H1 (cell line): Measurements from ENCODE around the gene HSPA2. TPM values are rescaled to one million over a fixed set of nuclear protein-coding genes. Genes with fewer than 3 reads are reported as not detected.
A peak's percentile ranks its signal among the peaks of the same experiment; 100 is the strongest.

Source experiments
- CTCF ChIA-PET: fragments of 300-600 bp; sonication (Branson Sonifier 250); formaldehyde crosslinking; loops from one replicate; lab custom pipeline; 2021; ENCODE audit not compliant: partially characterized antibody; lab: Charles Lee
- POLR2A ChIA-PET: fragments of 300-600 bp; sonication (Branson Sonifier 250); formaldehyde crosslinking; loops from one replicate; lab custom pipeline; 2021; ENCODE audit warnings: inconsistent platforms; ENCODE audit not compliant: partially characterized antibody; lab: Charles Lee
- DNase-seq, 2 experiments: peaks; one replicate each; pipeline versions ENCODE4 v3.0.0 to v3.0.0-alpha.2; 2010 to 2022; ENCODE audit warnings: low spot score in 2 of 2, low read depth in 1 of 2, mixed read lengths in 1 of 2
- FAIRE-seq: peaks from 2 replicates; lab custom pipeline; 2011; peaks lifted over from hg19 to GRCh38; lab: Jason Lieb, UNC
- H2AFZ ChIP-seq: 2 replicates; pipeline ENCODE4 v1.8.1; 2012; ENCODE audit warnings: low read length, inconsistent platforms
- H2AK5ac ChIP-seq: 2 replicates; pipeline ENCODE4 v1.6.1; 2013; ENCODE audit warnings: low read depth, low read length
- H2BK120ac ChIP-seq: replicated peaks from 2 replicates; pipeline ENCODE3; 2013; ENCODE audit warnings: low read depth, low read length, inconsistent platforms
- H2BK12ac ChIP-seq: 2 replicates; pipeline ENCODE4 v1.6.1; 2013; ENCODE audit warnings: low read depth, low read length
- H2BK15ac ChIP-seq: 2 replicates; pipeline ENCODE4 v1.6.1; 2013; ENCODE audit warnings: low read length
- H2BK20ac ChIP-seq: 2 replicates; pipeline ENCODE4 v1.6.1; 2013; ENCODE audit warnings: low read length
- H2BK5ac ChIP-seq: 2 replicates; pipeline ENCODE4 v1.6.1; 2013; ENCODE audit warnings: low read depth, low read length
- H3K14ac ChIP-seq: 2 replicates; pipeline ENCODE4 v1.6.1; 2013; ENCODE audit warnings: inconsistent platforms; ENCODE audit not compliant: insufficient read length
- H3K18ac ChIP-seq: 2 replicates; pipeline ENCODE4 v1.6.1; 2013; ENCODE audit warnings: low read length; ENCODE audit errors: extremely low read depth
- H3K23ac ChIP-seq: 2 replicates; pipeline ENCODE4 v1.6.1; 2013; ENCODE audit warnings: inconsistent platforms; ENCODE audit not compliant: insufficient read length
- H3K23me2 ChIP-seq: 2 replicates; pipeline ENCODE4 v1.6.1; 2013; ENCODE audit warnings: low read depth, low read length
- H3K27ac ChIP-seq: 2 replicates; pipeline ENCODE4 v1.6.1; 2011; ENCODE audit warnings: low read depth, low read length, inconsistent platforms
- H3K27me3 ChIP-seq, 4 experiments: replicated peaks in 1 of 4; 1 replicate in 1 of 4; 2 replicates in 3 of 4; pipeline versions ENCODE4 v1.6.1 to v1.8.1; 2011 to 2013; ENCODE audit warnings: low read length in 3 of 4, mild to moderate bottlenecking in 3 of 4, inconsistent platforms in 2 of 4, mixed read lengths in 2 of 4, moderate library complexity in 1 of 4; ENCODE audit not compliant: control insufficient read depth in 3 of 4, insufficient read depth in 3 of 4; ENCODE audit errors: extremely low read depth in 1 of 4
- H3K36me3 ChIP-seq, 4 experiments: 2 replicates each; pipeline versions ENCODE4 v1.6.1 to v1.8.1; 2011 to 2013; ENCODE audit warnings: mild to moderate bottlenecking in 4 of 4, low read length in 3 of 4, moderate library complexity in 2 of 4, control low read depth in 1 of 4, inconsistent platforms in 1 of 4; ENCODE audit not compliant: insufficient read depth in 4 of 4, control insufficient read depth in 2 of 4
- H3K4ac ChIP-seq: replicated peaks from 2 replicates; pipeline ENCODE3; 2013; ENCODE audit warnings: low read length, low read depth, mixed read lengths, inconsistent platforms; ENCODE audit not compliant: insufficient read length
- H3K4me1 ChIP-seq, 4 experiments: replicated peaks in 1 of 4; 1 replicate in 1 of 4; 2 replicates in 3 of 4; pipeline versions ENCODE4 v1.6.1 to v1.8.1; 2011 to 2013; ENCODE audit warnings: low read length in 3 of 4, inconsistent platforms in 2 of 4, mixed read lengths in 1 of 4; ENCODE audit not compliant: insufficient read depth in 4 of 4, control insufficient read depth in 3 of 4
- H3K4me2 ChIP-seq, 2 experiments: 2 replicates each; pipeline versions ENCODE4 v1.6.1 to v1.8.1; 2011 to 2013; ENCODE audit warnings: low read depth in 2 of 2, low read length in 2 of 2, control low read depth in 1 of 2, inconsistent platforms in 1 of 2, mild to moderate bottlenecking in 1 of 2; ENCODE audit not compliant: insufficient read depth in 1 of 2
- H3K4me3 ChIP-seq, 4 experiments: fragments of 200-600, 300-600 bp in 1 of 4; sonication (generic), shearing (Covaris generic), sonication (Bioruptor Twin) in 1 of 4; 2 replicates each; pipeline versions ENCODE4 v1.5.1 to v1.8.1; 2011 to 2016; ENCODE audit warnings: low read length in 4 of 4, low read depth in 3 of 4, control low read depth in 2 of 4, inconsistent platforms in 2 of 4, mild to moderate bottlenecking in 2 of 4, mixed read lengths in 1 of 4, moderate library complexity in 1 of 4; ENCODE audit not compliant: insufficient read depth in 2 of 4; ENCODE audit errors: extremely low read depth in 1 of 4
- H3K56ac ChIP-seq: replicated peaks from 2 replicates; pipeline ENCODE3; 2013; ENCODE audit warnings: low read depth, mild to moderate bottlenecking, mixed read lengths, low read length, inconsistent platforms; ENCODE audit not compliant: insufficient read length
- H3K79me1 ChIP-seq: 2 replicates; pipeline ENCODE4 v1.6.1; 2013; ENCODE audit warnings: low read depth, low read length, control low read depth
- H3K79me2 ChIP-seq, 2 experiments: 2 replicates each; pipeline versions ENCODE4 v1.6.1 to v1.8.1; 2012 to 2013; ENCODE audit warnings: low read length in 2 of 2, mild to moderate bottlenecking in 2 of 2, inconsistent platforms in 1 of 2; ENCODE audit not compliant: insufficient read depth in 2 of 2, control insufficient read depth in 1 of 2
- H3K9ac ChIP-seq, 4 experiments: replicated peaks in 1 of 4; 1 replicate in 1 of 4; 2 replicates in 3 of 4; pipeline versions ENCODE4 v1.6.1 to v1.8.1; 2011 to 2013; ENCODE audit warnings: low read depth in 3 of 4, low read length in 3 of 4, control low read depth in 2 of 4, mild to moderate bottlenecking in 2 of 4, moderate library complexity in 2 of 4, inconsistent platforms in 1 of 4; ENCODE audit errors: extremely low read depth in 1 of 4
- H3K9me3 ChIP-seq, 2 experiments: 2 replicates each; pipeline versions ENCODE4 v1.6.1 to v1.8.1; 2012 to 2013; ENCODE audit warnings: mild to moderate bottlenecking in 2 of 2, moderate library complexity in 2 of 2, control low read depth in 1 of 2, inconsistent platforms in 1 of 2, low read depth in 1 of 2, low read length in 1 of 2, mixed read lengths in 1 of 2; ENCODE audit not compliant: insufficient read depth in 2 of 2
- H4K20me1 ChIP-seq, 2 experiments: replicated peaks in 1 of 2; 2 replicates each; pipeline versions ENCODE3 to v1.8.1; 2011 to 2013; ENCODE audit warnings: inconsistent platforms in 2 of 2, low read length in 2 of 2, mild to moderate bottlenecking in 1 of 2; ENCODE audit not compliant: insufficient read depth in 2 of 2, control insufficient read depth in 1 of 2
- H4K5ac ChIP-seq: 2 replicates; pipeline ENCODE4 v1.6.1; 2013; ENCODE audit warnings: low read length, low read depth, mixed read lengths, inconsistent platforms; ENCODE audit not compliant: insufficient read length
- H4K8ac ChIP-seq: 2 replicates; pipeline ENCODE4 v1.8.0; 2013; ENCODE audit warnings: mild to moderate bottlenecking, moderate library complexity, low read length, inconsistent platforms; ENCODE audit not compliant: insufficient read depth; ENCODE audit errors: extremely low read depth
- H4K91ac ChIP-seq: replicated peaks from 2 replicates; pipeline ENCODE3; 2013; ENCODE audit warnings: low read length, mixed read lengths, inconsistent platforms; ENCODE audit not compliant: insufficient read length
- CEBPB ChIP-seq: IDR thresholded peaks from 2 replicates; pipeline ENCODE4 v1.6.1; 2012; ENCODE audit warnings: low read depth, low read length
- HDAC2 ChIP-seq, 2 experiments: fragments of 300-600 bp in 1 of 2; sonication (generic) in 1 of 2; IDR thresholded peaks; 2 replicates each; pipeline ENCODE4 v1.6.1; 2011 to 2012; ENCODE audit warnings: low read depth in 2 of 2, low read length in 2 of 2, mild to moderate bottlenecking in 2 of 2, moderate library complexity in 2 of 2, borderline replicate concordance in 1 of 2, inconsistent platforms in 1 of 2
- NRF1 ChIP-seq: IDR thresholded peaks from 2 replicates; pipeline ENCODE4 v1.6.1; 2011; ENCODE audit warnings: mild to moderate bottlenecking, low read depth, low read length, improper control_type of control experiment
- SRF ChIP-seq: IDR thresholded peaks from 2 replicates; pipeline ENCODE4 v1.6.1; 2011; ENCODE audit warnings: mild to moderate bottlenecking, low read depth, low read length, moderate library complexity
- WGBS, 2 experiments: shearing (Covaris generic) in 1 of 2; methylation state at CpG; one replicate each; pipeline versions ENCODE4 v1.1.6 to v1.1.7; 2013 to 2015; ENCODE audit warnings: low lambda C conversion rate in 2 of 2, mixed read lengths in 2 of 2, inconsistent platforms in 1 of 2, low coverage in 1 of 2, missing lambda C conversion rate in 1 of 2; ENCODE audit not compliant: insufficient replicate concordance in 2 of 2, insufficient coverage in 1 of 2, insufficient read length in 1 of 2; ENCODE audit errors: extremely low coverage in 1 of 2, missing lambda C conversion rate in 1 of 2; 5-methylcytosine and 5-hydroxymethylcytosine counted together
- polyA plus RNA-seq, 7 experiments: library from polyadenylated mRNA; depleted of rRNA in 3 of 7; stranded (reverse) in 5 of 7; unstranded in 2 of 7; fragments of >200 nt in 5 of 7; fragments of 200-250 nt in 2 of 7; gene quantifications; 1 replicate in 5 of 7; 2 replicates in 1 of 7; 4 replicates in 1 of 7; pipeline versions ENCODE4 v1.2.1 to v1.2.3, GENCODE V29; 2011 to 2013; ENCODE audit warnings: missing spikeins in 2 of 7, mixed read lengths in 2 of 7
- total RNA-seq: library from RNA; stranded (reverse); fragmentation: NEBNext Ultra II Directional; extraction: Animal tissue kit (Norgen Biotek cat#: 25700); gene quantifications from 2 replicates; pipeline ENCODE4 v1.2.1, GENCODE V29; 2021

Gene HSPA2
- total and polyA plus RNA-seq, 2 of the 8 experiments (the other 6 are each of a cell fraction or from before 2014, with no cell fraction given), result 30.5 to 82.9 TPM

DNA sequence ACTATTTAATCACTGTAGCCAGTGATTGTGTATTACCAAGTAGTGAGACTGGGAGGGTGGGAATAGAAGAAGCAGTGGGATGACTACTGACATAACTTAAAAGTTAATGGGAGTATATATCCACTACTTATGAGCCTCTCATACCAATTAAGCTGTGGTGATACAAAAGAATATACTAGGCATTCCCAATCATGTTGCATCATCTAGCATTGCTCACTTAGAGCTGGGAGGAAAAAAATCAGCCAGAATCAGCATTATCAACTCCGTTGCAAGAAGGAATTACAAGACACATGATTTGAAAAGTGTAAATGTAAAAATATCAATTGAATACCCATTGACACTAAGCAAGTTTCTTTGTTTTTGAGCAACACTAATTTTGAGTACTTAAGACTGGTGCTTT is 8.5 kb downstream of the HSPA2 start:
- Histone ChIP-seq H4K5ac (no peak overlapping the region), H3K79me2 (0 out of 4 replicates have a peak, but pooled peaks cover 0 to 4% of the 10 kb centered on the region in 2 experiments), H4K91ac (no peak overlapping the region), H3K4ac (no peak overlapping the region), H3K23me2 (peaks cover 4% of the 10 kb centered on the region; the same call in 1 of the 2 replicates), H2BK12ac (no peak overlapping the region), H3K4me2 (peak overlapping the region in 1 of 2 experiments; percentile 99; a peak in 1 of 4 replicates), H2AFZ (no peak overlapping the region), H2BK120ac (no peak overlapping the region), H3K23ac (no peak overlapping the region), H4K20me1 (no peaks in the 10 kb centered on the region), H3K79me1 (no peaks in the 10 kb centered on the region; the same call in 1 of the 2 replicates), H3K36me3 (no peaks in the 10 kb centered on the region), H3K4me3 (peak overlapping the region in 1 of 4 experiments; percentile 64; a peak in 1 of 8 replicates), H3K9ac (no peak overlapping the region), H3K56ac (no peak overlapping the region), H2AK5ac (no peak overlapping the region), H2BK15ac (no peak overlapping the region), H4K8ac (no peak overlapping the region), H3K9me3 (no peaks in the 10 kb centered on the region), H3K18ac (no peak overlapping the region), H3K27me3 (peaks cover 1 to 10% (median 7%) of the 10 kb centered on the region in 4 experiments; a peak in 6 of 7 replicates), H3K14ac (no peak overlapping the region), H3K4me1 (peaks cover 0 to 14% (median 7%) of the 10 kb centered on the region in 4 experiments; a peak in 6 of 7 replicates), H2BK20ac (no peak overlapping the region), H2BK5ac (no peak overlapping the region), H3K27ac (no peak overlapping the region)
- 85% methylated on average over 1 of the region's 1 CpG; no CpG with 5 or more reads in 1 of the 2 experiments for WGBS, 2 experiments
- no peak for FAIRE-seq
- TF ChIP-seq SRF (no peak), HDAC2 (IDR thresholded peaks at IDR 0.05; ENCODE audit: borderline replicate concordance in 1 of 2, low read depth in 2 of 2, low read length in 2 of 2) (no peak), CEBPB (0 out of 2 replicates have a peak, but pooled peaks have one; percentile 2), NRF1 (no peak)
- ChIA-PET POLR2A (interaction anchor here (0.6 to 1.4 kb wide), 3 partner anchors 9 to 168 kb away, joined by 3 to 8 read pairs (median 3); partner anchors contain the start of gene HSPA2), CTCF (interaction anchor here (0.6 to 1.2 kb wide), 4 partner anchors 11 to 176 kb away, joined by 3 to 4 read pairs (median 3); no protein-coding TSS in a partner anchor)
- DNase-seq, result no peak
